Stomach smooth muscle (tissue), 2 donors: Measurements from ENCODE around the gene PCDHB13.
"Not testable (repeated sequence)": the region's sequence is repeated elsewhere in the genome, so short reads cannot be mapped to it uniquely, and the experiment has no call there.

Source experiments
- H3K27ac ChIP-seq: one replicate; pipeline ENCODE4 v1.7.0; 2013; ENCODE audit warnings: mild to moderate bottlenecking, low read length, inconsistent platforms
- H3K27me3 ChIP-seq, 2 donors: one replicate each; pipeline ENCODE4 v1.7.0; 2013; ENCODE audit warnings: low read length in 2 of 2; ENCODE audit not compliant: insufficient read depth in 2 of 2, control insufficient read depth in 1 of 2
- H3K36me3 ChIP-seq, 2 donors: one replicate each; pipeline ENCODE4 v1.7.0; 2013; ENCODE audit warnings: low read length in 2 of 2; ENCODE audit not compliant: control insufficient read depth in 2 of 2, insufficient read depth in 2 of 2
- H3K4me1 ChIP-seq: one replicate; pipeline ENCODE4 v1.7.0; 2013; ENCODE audit warnings: low read length; ENCODE audit not compliant: control insufficient read depth, insufficient read depth
- H3K4me3 ChIP-seq, 2 donors: one replicate each; pipeline ENCODE4 v1.7.0; 2013; ENCODE audit warnings: low read length in 2 of 2
- H3K9ac ChIP-seq, 2 donors: one replicate each; pipeline ENCODE4 v1.7.0; 2013; ENCODE audit warnings: low read length in 2 of 2, mild to moderate bottlenecking in 1 of 2
- H3K9me3 ChIP-seq, 2 donors: one replicate each; pipeline ENCODE4 v1.7.0; 2013; ENCODE audit warnings: low read length in 2 of 2; ENCODE audit not compliant: control insufficient read depth in 2 of 2
- donor health status: healthy.
- donor health status: Pancreatic carcinoma.

PCDHB13 gene

GRCh38 chr5:141236516-141237313, 23.0 kb downstream of the PCDHB13 start:
- no peaks in the 10 kb centered on the region for H3K27me3 ChIP-seq
- no peak overlapping the region for H3K27ac ChIP-seq
- H3K9ac ChIP-seq = no peak overlapping the region
- H3K4me3 ChIP-seq = peak overlapping the region in 1 of 2 donors; percentile 34
- peaks cover 37 to 66% of the 10 kb centered on the region in 2 donors for H3K9me3 ChIP-seq
- no peaks in the 10 kb centered on the region for H3K4me1 ChIP-seq
- peaks cover 2 to 3% of the 10 kb centered on the region in 2 donors for H3K36me3 ChIP-seq

GRCh38 chr5:141241496-141241895, 27.8 kb downstream of the PCDHB13 start:
- peaks cover 32 to 72% of the 10 kb centered on the region in 2 donors for H3K9me3 ChIP-seq
- H3K27me3 ChIP-seq = no peaks in the 10 kb centered on the region
- H3K9ac ChIP-seq = no peak overlapping the region
- H3K4me1 ChIP-seq = peaks cover 4% of the 10 kb centered on the region
- H3K4me3 ChIP-seq = no peak overlapping the region
- no peak overlapping the region for H3K27ac ChIP-seq
- peaks cover 2 to 3% of the 10 kb centered on the region in 2 donors for H3K36me3 ChIP-seq

- Histone ChIP-seq H3K27me3 (no peaks in the 10 kb centered on the region), H3K4me1 (peaks cover 4% of the 10 kb centered on the region), H3K4me3 (peak within 1 kb of the TSS; percentile 58 to 70), H3K27ac (no peak within 1 kb of the TSS), H3K9me3 (peaks cover 33 to 70% of the 10 kb centered on the region in 2 donors), H3K9ac (peak within 1 kb of the TSS; percentile 27 to 42), H3K36me3 (no peaks in the 10 kb centered on the region)
These were observed 31.6 kb downstream of the PCDHB13 start, which contains the start of gene PCDHB15 for GRCh38 chr5:141245250-141245717. PCDHB15 (plus strand) TSS chr5:141245395; CDS start chr5:141245579, 184 bp downstream.

- peaks cover 35 to 69% of the 10 kb centered on the region in 2 donors for H3K9me3 ChIP-seq
These were observed 33.3 kb downstream of the PCDHB13 start for GRCh38 chr5:141246971-141247370.

GRCh38 chr5:141247434-141247833, 33.7 kb downstream of the PCDHB13 start:
- not testable (repeated sequence) for H3K4me1 ChIP-seq, H3K27ac ChIP-seq, H3K36me3 ChIP-seq, H3K4me3 ChIP-seq, H3K27me3 ChIP-seq, H3K9ac ChIP-seq
- peaks cover 36 to 64% of the 10 kb centered on the region in 2 donors for H3K9me3 ChIP-seq

More at GRCh38 chr5:141246971-141247370, 33.3 kb downstream of the PCDHB13 start:
- H3K36me3 ChIP-seq, H3K27me3 ChIP-seq, H3K4me1 ChIP-seq, H3K9ac ChIP-seq, H3K27ac ChIP-seq, H3K4me3 ChIP-seq: not testable (repeated sequence)

GRCh38 chr5:141250576-141250975, 36.9 kb downstream of the PCDHB13 start:
- H3K9me3 ChIP-seq = peaks cover 49 to 54% of the 10 kb centered on the region in 2 donors
- H3K36me3 ChIP-seq = no peaks in the 10 kb centered on the region
- no peaks in the 10 kb centered on the region for H3K27me3 ChIP-seq
- peaks cover 4% of the 10 kb centered on the region for H3K4me1 ChIP-seq
- no peak overlapping the region for H3K27ac ChIP-seq
- H3K4me3 ChIP-seq = no peak overlapping the region
- H3K9ac ChIP-seq = no peak overlapping the region

GRCh38 chr5:141258464-141258863, 44.7 kb downstream of the PCDHB13 start:
- peaks cover 0 to 3% of the 10 kb centered on the region in 2 donors for H3K36me3 ChIP-seq
- H3K27me3 ChIP-seq = no peaks in the 10 kb centered on the region
- H3K4me1 ChIP-seq = no peaks in the 10 kb centered on the region
- peaks cover 58 to 69% of the 10 kb centered on the region in 2 donors for H3K9me3 ChIP-seq
- H3K27ac ChIP-seq = no peak overlapping the region
- no peak overlapping the region for H3K9ac ChIP-seq
- no peak overlapping the region for H3K4me3 ChIP-seq

- Histone ChIP-seq H3K36me3 (peaks cover 0 to 3% of the 10 kb centered on the region in 2 donors), H3K27ac (no peak overlapping the region), H3K9ac (no peak overlapping the region), H3K4me3 (peak overlapping the region in 1 of 2 donors; percentile 34), H3K9me3 (peaks cover 56 to 68% of the 10 kb centered on the region in 2 donors), H3K27me3 (no peaks in the 10 kb centered on the region), H3K4me1 (no peaks in the 10 kb centered on the region)
These were observed 45.2 kb downstream of the PCDHB13 start for GRCh38 chr5:141258948-141259347.

GRCh38 chr5:141260458-141261237, 46.9 kb downstream of the PCDHB13 start:
- no peak overlapping the region for H3K9ac ChIP-seq
- no peaks in the 10 kb centered on the region for H3K27me3 ChIP-seq
- peaks cover 0 to 3% of the 10 kb centered on the region in 2 donors for H3K36me3 ChIP-seq
- H3K4me3 ChIP-seq = peak overlapping the region in 1 of 2 donors; percentile 27
- H3K27ac ChIP-seq = no peak overlapping the region
- H3K4me1 ChIP-seq = no peaks in the 10 kb centered on the region
- peaks cover 55 to 67% of the 10 kb centered on the region in 2 donors for H3K9me3 ChIP-seq

- Histone ChIP-seq H3K36me3 (peaks cover 0 to 3% of the 10 kb centered on the region in 2 donors), H3K9me3 (peaks cover 58 to 67% of the 10 kb centered on the region in 2 donors), H3K27ac (no peak overlapping the region), H3K4me3 (no peak overlapping the region), H3K9ac (no peak overlapping the region), H3K4me1 (no peaks in the 10 kb centered on the region), H3K27me3 (no peaks in the 10 kb centered on the region)
These were observed 47.5 kb downstream of the PCDHB13 start for GRCh38 chr5:141261238-141261546.
